ENCODE measurements around the gene MANBA. TPM values are rescaled to one million over a fixed set of nuclear protein-coding genes. Genes with fewer than 3 reads are reported as not detected.
"Not testable (repeated sequence)": the region's sequence is repeated elsewhere in the genome, so short reads cannot be mapped to it uniquely, and the experiment has no call there.

MANBA gene
- total RNA-seq, 4 donors from 2014 or later: 26.2 to 31.0 (median 27.7) TPM

GRCh38 chr4:102725229-102725628 lies 35.5 kb downstream of the MANBA start:
- Histone ChIP-seq H3K27ac (no peak overlapping the region), H3K27me3 (no peaks in the 10 kb centered on the region), H3K4me1 (no peaks in the 10 kb centered on the region), H3K9me3 (no peaks in the 10 kb centered on the region), H3K36me3 (peaks cover 0 to 20% of the 10 kb centered on the region in 2 donors), H3K4me3 (no peak overlapping the region)
- 44 to 60% methylated on average over 3 of the region's 3 CpGs for WGBS, 2 donors (ENCODE audit: low coverage in 1 of 2)
- no peak for ATAC-seq
- TF ChIP-seq POLR2AphosphoS5 (IDR thresholded peaks at IDR 0.05) (no peak), POLR2A (IDR thresholded peaks at IDR 0.05) (no peak), EP300 (IDR thresholded peaks at IDR 0.05) (no peak)
- TF ChIP-seq, protein P1, sequence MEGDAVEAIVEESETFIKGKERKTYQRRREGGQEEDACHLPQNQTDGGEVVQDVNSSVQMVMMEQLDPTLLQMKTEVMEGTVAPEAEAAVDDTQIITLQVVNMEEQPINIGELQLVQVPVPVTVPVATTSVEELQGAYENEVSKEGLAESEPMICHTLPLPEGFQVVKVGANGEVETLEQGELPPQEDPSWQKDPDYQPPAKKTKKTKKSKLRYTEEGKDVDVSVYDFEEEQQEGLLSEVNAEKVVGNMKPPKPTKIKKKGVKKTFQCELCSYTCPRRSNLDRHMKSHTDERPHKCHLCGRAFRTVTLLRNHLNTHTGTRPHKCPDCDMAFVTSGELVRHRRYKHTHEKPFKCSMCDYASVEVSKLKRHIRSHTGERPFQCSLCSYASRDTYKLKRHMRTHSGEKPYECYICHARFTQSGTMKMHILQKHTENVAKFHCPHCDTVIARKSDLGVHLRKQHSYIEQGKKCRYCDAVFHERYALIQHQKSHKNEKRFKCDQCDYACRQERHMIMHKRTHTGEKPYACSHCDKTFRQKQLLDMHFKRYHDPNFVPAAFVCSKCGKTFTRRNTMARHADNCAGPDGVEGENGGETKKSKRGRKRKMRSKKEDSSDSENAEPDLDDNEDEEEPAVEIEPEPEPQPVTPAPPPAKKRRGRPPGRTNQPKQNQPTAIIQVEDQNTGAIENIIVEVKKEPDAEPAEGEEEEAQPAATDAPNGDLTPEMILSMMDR (IDR thresholded peaks at IDR 0.05): no peak

DNA sequence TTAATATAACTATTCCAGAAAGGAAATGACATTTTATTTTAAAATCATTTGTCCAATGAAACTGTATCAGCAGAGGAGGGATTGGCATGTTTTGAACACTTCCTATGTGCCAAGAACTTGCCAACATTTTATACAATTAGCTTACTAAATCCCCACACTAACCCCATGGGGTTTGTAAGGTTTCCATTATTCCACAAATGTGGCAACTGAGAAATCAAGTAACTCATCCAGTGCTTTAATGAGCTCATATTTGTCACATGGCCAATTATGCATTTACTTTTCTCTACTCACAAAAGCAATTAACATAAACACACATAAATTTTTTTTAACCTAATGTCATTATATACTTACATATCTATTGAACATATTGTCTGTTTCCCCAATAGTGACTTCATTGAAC lies 37.3 kb downstream of the MANBA start:
- Histone ChIP-seq H3K36me3 (peaks cover 0 to 25% of the 10 kb centered on the region in 2 donors), H3K27me3 (no peaks in the 10 kb centered on the region), H3K9me3 (no peaks in the 10 kb centered on the region), H3K4me3 (no peak overlapping the region), H3K27ac (no peak overlapping the region), H3K4me1 (no peaks in the 10 kb centered on the region)
- TF ChIP-seq, protein P1 (IDR thresholded peaks at IDR 0.05): no peak
- TF ChIP-seq POLR2AphosphoS5 (IDR thresholded peaks at IDR 0.05) (no peak), POLR2A (IDR thresholded peaks at IDR 0.05) (no peak), EP300 (IDR thresholded peaks at IDR 0.05) (no peak)
- ATAC-seq: no peak

GRCh38 chr4:102722740-102723139 lies 38.0 kb downstream of the MANBA start:
- Histone ChIP-seq H3K36me3 (peaks cover 0 to 28% of the 10 kb centered on the region in 2 donors), H3K4me1 (no peaks in the 10 kb centered on the region), H3K27ac (no peak overlapping the region), H3K4me3 (no peak overlapping the region), H3K9me3 (no peaks in the 10 kb centered on the region), H3K27me3 (no peaks in the 10 kb centered on the region)
- TF ChIP-seq POLR2A (IDR thresholded peaks at IDR 0.05) (no peak), POLR2AphosphoS5 (IDR thresholded peaks at IDR 0.05) (no peak), EP300 (IDR thresholded peaks at IDR 0.05) (no peak)
- TF ChIP-seq, protein P1 (IDR thresholded peaks at IDR 0.05): no peak
- 90% methylated on average over 8 of the region's 8 CpGs; no CpG with 5 or more reads in 1 of the 2 donors for WGBS, 2 donors (ENCODE audit: low coverage in 1 of 2)
- no peak for ATAC-seq

- not testable (repeated sequence) for ATAC-seq, H3K4me3 ChIP-seq, H3K4me1 ChIP-seq, H3K27ac ChIP-seq, H3K9me3 ChIP-seq, H3K27me3 ChIP-seq
- peaks cover 0 to 28% of the 10 kb centered on the region in 2 donors for H3K36me3 ChIP-seq
- WGBS, 2 donors (ENCODE audit: low coverage in 1 of 2): 91 to 100% methylated on average over 8 to 9 of the region's 9 CpGs
These were observed 41.8 kb downstream of the MANBA start for GRCh38 chr4:102718833-102719575.

DNA sequence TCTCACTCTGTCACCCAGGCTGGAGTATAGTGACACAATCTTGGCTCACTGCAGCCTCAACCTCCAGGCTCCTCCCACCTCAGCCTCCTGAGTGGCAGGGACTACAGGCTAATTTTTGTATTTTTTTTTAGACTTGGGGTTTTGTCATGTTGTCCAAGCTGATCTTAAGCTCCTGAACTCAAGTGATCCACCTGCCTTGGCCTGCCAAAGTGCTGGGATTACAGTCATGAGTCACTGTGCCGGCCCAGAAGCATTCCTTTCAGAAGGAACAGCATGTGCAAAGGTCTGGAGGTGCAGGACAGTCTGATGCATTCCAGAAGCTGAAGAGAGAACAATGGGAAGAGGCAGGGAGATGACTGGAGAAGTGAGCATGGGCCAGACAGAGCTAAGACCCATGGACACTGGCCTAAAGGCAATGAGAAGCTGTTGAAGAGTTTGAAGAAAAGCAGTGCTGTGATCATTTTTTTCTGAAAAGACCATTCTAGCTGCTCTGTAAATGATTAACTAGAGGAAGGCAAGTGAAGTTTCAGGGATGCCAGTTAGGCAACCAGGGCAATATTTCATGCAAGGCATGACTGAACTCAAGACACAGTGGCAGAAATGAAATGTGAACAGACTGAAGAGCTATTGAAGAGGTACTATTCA lies 43.2 kb downstream of the MANBA start:
- WGBS, 2 donors (ENCODE audit: low coverage in 1 of 2): 43 to 67% methylated on average over 1 of the region's 1 CpG
- peaks cover 0 to 42% of the 10 kb centered on the region in 2 donors for H3K36me3 ChIP-seq

More for the DNA sequence above, 43.2 kb downstream of the MANBA start:
- Histone ChIP-seq H3K4me3 (no peak overlapping the region), H3K4me1 (no peaks in the 10 kb centered on the region), H3K9me3 (no peaks in the 10 kb centered on the region), H3K27me3 (no peaks in the 10 kb centered on the region), H3K27ac (no peak overlapping the region)
- TF ChIP-seq POLR2AphosphoS5 (IDR thresholded peaks at IDR 0.05) (no peak), POLR2A (IDR thresholded peaks at IDR 0.05) (no peak), EP300 (IDR thresholded peaks at IDR 0.05) (no peak)
- TF ChIP-seq, protein P1 (IDR thresholded peaks at IDR 0.05): no peak
- no peak for ATAC-seq

All from gastroesophageal sphincter (tissue), 4 donors.